Prostate gland (tissue), 2 donors: ENCODE data around the gene ATP1A2. TPM values are rescaled to one million over a fixed set of nuclear protein-coding genes. Genes with fewer than 3 reads are reported as not detected.

Experiments
- DNase-seq: peaks from one replicate; pipeline ENCODE4 v3.0.0-alpha.2; 2019; ENCODE audit warnings: low spot score
- H3K27ac ChIP-seq, 2 donors: fragments of 200-600 bp; sonication (generic); 2 replicates each; pipeline ENCODE4 v1.5.1; 2017 to 2019
- H3K27me3 ChIP-seq: fragments of 200-600 bp; sonication (generic); replicated peaks from 2 replicates; pipeline ENCODE4 v1.5.1; 2019; ENCODE audit not compliant: insufficient read depth
- H3K36me3 ChIP-seq, 2 donors: fragments of 200-600 bp; sonication (generic); 1 replicate in 1 of 2; 2 replicates in 1 of 2; pipeline versions ENCODE4 v1.5.1 to v1.8.1; 2017 to 2019
- H3K4me1 ChIP-seq: fragments of 200-600 bp; sonication (generic); replicated peaks from 2 replicates; pipeline ENCODE4 v1.5.1; 2019
- H3K4me3 ChIP-seq, 2 donors: fragments of 200-600 bp; sonication (generic); 2 replicates each; pipeline ENCODE4 v1.5.1; 2017 to 2019
- H3K9me3 ChIP-seq: fragments of 200-600 bp; sonication (generic); 2 replicates; pipeline ENCODE4 v1.5.1; 2017
- POLR2A ChIP-seq: fragments of 450-650 bp; IDR thresholded peaks from one replicate; pipeline ENCODE4 v1.6.1; 2016; ENCODE audit warnings: antibody characterized with exemption, mild to moderate bottlenecking
- POLR2AphosphoS5 ChIP-seq: sonication (generic); formaldehyde crosslinking; IDR thresholded peaks from one replicate; pipeline ENCODE4 v1.6.1; 2017; ENCODE audit warnings: antibody characterized with exemption
- WGBS: methylation state at CpG from one replicate; pipeline ENCODE4 v1.1.5; 2018; 5-methylcytosine and 5-hydroxymethylcytosine counted together
- intact Hi-C: fragments of 100-400 bp; cut with DNase I; formaldehyde crosslinking; loops from one replicate; pipeline ENCODE4 v1.14.2; 2022
- total RNA-seq, 2 donors: library from RNA; depleted of rRNA; stranded (reverse); fragments of >200 nt; gene quantifications; one replicate each; pipeline ENCODE4 v1.1.0, GENCODE V29; 2016
- TF ChIP-seq, protein P1 (sequence below), 4 experiments: fragments of 200-600 bp in 2 of 4; fragments of 450-650 bp in 2 of 4; sonication (generic) in 2 of 4; IDR thresholded peaks; 1 replicate in 3 of 4; 2 replicates in 1 of 4; pipeline ENCODE4 v1.5.1; 2016 to 2019; ENCODE audit warnings: antibody characterized with exemption in 4 of 4, mild to moderate bottlenecking in 2 of 4, moderate library complexity in 2 of 4

The ATP1A2 gene
- total RNA-seq, 2 donors from 2014 or later, result 14.8 to 69.0 TPM

DNA sequence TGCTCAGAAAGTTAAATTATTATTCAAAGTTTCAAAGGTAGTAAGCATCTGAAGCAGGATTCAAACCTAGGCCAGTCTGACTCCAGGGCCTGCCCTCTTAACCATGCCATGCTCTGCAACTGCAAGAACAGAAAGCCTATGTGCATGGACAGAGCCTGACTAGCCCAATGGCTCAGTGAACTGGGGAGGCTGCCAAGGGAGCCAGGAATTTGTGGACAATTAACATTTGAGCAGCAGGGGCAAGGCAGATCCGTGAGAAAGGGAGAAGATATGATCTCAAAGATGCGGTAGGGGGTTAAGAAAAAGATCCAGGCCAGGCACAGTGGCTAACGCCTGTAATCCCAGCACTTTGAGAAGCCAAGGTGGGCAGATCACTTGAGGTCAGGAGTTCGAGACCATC is 29.4 kb downstream of the ATP1A2 start:
- intact Hi-C loops, result no loop called here
- no peak for DNase-seq
- 43% methylated on average over 4 of the region's 4 CpGs for WGBS
- H3K4me3 ChIP-seq, result no peak overlapping the region
- no peaks in the 10 kb centered on the region for H3K27me3 ChIP-seq
- no peaks in the 10 kb centered on the region for H3K9me3 ChIP-seq
- TF ChIP-seq POLR2AphosphoS5 (no peak), POLR2A (no peak)
- TF ChIP-seq, protein P1, sequence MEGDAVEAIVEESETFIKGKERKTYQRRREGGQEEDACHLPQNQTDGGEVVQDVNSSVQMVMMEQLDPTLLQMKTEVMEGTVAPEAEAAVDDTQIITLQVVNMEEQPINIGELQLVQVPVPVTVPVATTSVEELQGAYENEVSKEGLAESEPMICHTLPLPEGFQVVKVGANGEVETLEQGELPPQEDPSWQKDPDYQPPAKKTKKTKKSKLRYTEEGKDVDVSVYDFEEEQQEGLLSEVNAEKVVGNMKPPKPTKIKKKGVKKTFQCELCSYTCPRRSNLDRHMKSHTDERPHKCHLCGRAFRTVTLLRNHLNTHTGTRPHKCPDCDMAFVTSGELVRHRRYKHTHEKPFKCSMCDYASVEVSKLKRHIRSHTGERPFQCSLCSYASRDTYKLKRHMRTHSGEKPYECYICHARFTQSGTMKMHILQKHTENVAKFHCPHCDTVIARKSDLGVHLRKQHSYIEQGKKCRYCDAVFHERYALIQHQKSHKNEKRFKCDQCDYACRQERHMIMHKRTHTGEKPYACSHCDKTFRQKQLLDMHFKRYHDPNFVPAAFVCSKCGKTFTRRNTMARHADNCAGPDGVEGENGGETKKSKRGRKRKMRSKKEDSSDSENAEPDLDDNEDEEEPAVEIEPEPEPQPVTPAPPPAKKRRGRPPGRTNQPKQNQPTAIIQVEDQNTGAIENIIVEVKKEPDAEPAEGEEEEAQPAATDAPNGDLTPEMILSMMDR (IDR thresholded peaks at IDR 0.05), result no peak
- H3K27ac ChIP-seq, result no peak overlapping the region
- H3K36me3 ChIP-seq, result no peaks in the 10 kb centered on the region
- H3K4me1 ChIP-seq, result no peaks in the 10 kb centered on the region

DNA sequence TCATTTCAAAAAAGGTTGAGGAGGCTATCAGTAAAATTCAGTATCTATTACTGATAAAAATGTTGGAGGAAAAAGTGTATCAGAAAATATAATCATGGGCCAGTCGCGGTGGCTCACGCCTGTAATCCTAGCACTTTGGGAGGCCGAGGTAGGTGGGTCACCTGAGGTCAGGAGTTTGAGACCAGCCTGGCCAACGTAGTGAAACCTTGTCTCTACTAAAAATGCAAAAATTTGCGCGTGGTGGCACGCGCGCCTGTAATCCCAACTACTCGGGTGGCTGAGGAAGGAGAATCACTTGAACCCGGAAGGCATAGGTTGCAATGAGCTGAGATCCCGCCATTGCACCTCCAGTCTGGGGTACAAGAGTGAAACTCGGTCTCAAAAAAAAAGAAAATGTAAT is 30.5 kb downstream of the ATP1A2 start:
- Histone ChIP-seq H3K9me3 (no peaks in the 10 kb centered on the region), H3K4me3 (no peak overlapping the region), H3K36me3 (no peaks in the 10 kb centered on the region), H3K27ac (no peak overlapping the region), H3K27me3 (no peaks in the 10 kb centered on the region), H3K4me1 (no peaks in the 10 kb centered on the region)
- no peak for DNase-seq
- intact Hi-C loops, result no loop called here
- TF ChIP-seq POLR2AphosphoS5, result no peak
- TF ChIP-seq POLR2A, result no peak
- TF ChIP-seq, protein P1 (IDR thresholded peaks at IDR 0.05), result no peak
- WGBS, result 91% methylated on average over 14 of the region's 14 CpGs

DNA sequence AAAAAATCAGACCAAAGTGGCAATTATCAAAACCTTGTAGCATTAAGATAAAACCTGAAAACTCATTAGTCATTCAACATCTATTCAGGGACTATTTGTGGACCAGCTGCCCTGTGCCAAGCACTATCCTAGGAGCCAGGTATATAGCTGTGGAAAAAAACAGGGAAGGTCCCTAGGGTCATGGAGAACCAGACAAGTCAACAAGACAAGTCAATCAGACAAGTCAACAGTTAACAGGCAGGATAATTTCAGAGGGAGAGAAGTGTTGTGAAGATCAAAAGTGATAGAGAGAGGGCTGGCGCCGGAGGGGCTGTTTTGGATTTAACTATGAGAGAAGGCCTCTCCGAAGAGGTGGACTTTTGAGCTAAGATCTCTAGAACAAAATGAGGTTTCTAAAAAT is 32.6 kb downstream of the ATP1A2 start:
- no peaks in the 10 kb centered on the region for H3K4me1 ChIP-seq
- DNase-seq, result no peak
- TF ChIP-seq POLR2A (no peak), POLR2AphosphoS5 (no peak)
- TF ChIP-seq, protein P1 (IDR thresholded peaks at IDR 0.05), result no peak
- H3K27ac ChIP-seq, result no peak overlapping the region
- WGBS, result 76% methylated on average over 3 of the region's 3 CpGs
- no peak overlapping the region for H3K4me3 ChIP-seq
- H3K27me3 ChIP-seq, result no peaks in the 10 kb centered on the region
- intact Hi-C loops, result no loop called here
- H3K9me3 ChIP-seq, result no peaks in the 10 kb centered on the region
- no peaks in the 10 kb centered on the region for H3K36me3 ChIP-seq

DNA sequence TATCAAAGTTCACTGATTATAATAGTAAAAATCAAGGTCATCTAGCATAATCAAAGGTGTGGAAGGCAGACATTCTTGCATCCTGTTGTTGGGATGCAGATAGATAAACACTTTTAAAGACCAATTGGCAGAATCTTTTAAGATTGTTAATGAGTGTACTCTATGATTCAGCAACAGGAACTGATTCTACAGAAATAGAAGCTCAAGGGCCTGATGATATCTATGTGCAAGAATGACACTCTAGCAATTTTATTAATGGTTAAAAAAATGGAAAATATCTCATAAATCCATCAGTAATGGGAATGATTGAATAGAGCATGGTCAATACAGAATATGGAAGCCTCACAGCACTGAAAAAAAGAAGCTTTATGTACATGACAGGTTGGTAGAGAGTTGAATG is 33.7 kb downstream of the ATP1A2 start:
- Histone ChIP-seq H3K27me3 (no peaks in the 10 kb centered on the region), H3K27ac (no peak overlapping the region), H3K4me3 (no peak overlapping the region), H3K9me3 (no peaks in the 10 kb centered on the region), H3K4me1 (no peaks in the 10 kb centered on the region), H3K36me3 (no peaks in the 10 kb centered on the region)
- TF ChIP-seq, protein P1 (IDR thresholded peaks at IDR 0.05), result no peak
- no peak for TF ChIP-seq POLR2A
- no peak for TF ChIP-seq POLR2AphosphoS5
- DNase-seq, result no peak
- intact Hi-C loops, result no loop called here

DNA sequence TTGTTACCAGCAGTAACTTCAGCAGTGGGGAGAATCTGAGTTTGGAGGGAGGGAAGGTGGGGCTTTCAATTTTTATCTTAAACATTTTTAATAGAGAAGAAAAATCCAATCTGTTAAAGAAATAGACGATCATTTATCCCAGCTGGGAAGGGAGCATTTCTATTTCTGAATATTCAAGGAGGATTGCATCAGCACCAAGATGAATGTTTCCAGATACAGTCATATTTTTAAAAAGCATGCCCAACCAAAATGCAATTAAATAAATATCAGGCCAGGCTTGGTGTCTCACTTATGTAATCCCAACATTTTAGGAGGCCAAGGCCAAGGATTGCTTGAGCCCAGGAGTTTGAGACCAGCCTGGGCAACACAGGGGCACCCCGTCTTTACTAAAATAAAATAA is 34.2 kb downstream of the ATP1A2 start:
- WGBS, result 88% methylated on average over 2 of the region's 2 CpGs
- Histone ChIP-seq H3K4me3 (no peak overlapping the region), H3K4me1 (no peaks in the 10 kb centered on the region), H3K27me3 (no peaks in the 10 kb centered on the region), H3K27ac (no peak overlapping the region), H3K9me3 (no peaks in the 10 kb centered on the region), H3K36me3 (no peaks in the 10 kb centered on the region)
- DNase-seq, result no peak
- TF ChIP-seq POLR2AphosphoS5 (no peak), POLR2A (no peak)
- TF ChIP-seq, protein P1 (IDR thresholded peaks at IDR 0.05), result no peak
- intact Hi-C loops, result no loop called here
